Lower leg skin (tissue), 4 donors: ENCODE measurements around the gene ETFA. TPM values are rescaled to one million over a fixed set of nuclear protein-coding genes. Genes with fewer than 3 reads are reported as not detected.

Experiments used
- DNase-seq, 2 donors: peaks; one replicate each; pipeline ENCODE4 v3.0.0-alpha.2; 2019; ENCODE audit warnings: low spot score in 2 of 2
- H3K4me3 ChIP-seq: fragments of 200-600 bp; sonication (generic); 2 replicates; pipeline ENCODE4 v1.5.1; 2017; ENCODE audit warnings: mild to moderate bottlenecking, low read depth; ENCODE audit not compliant: poor library complexity, severe bottlenecking
- POLR2A ChIP-seq, 2 donors: fragments of 450-650 bp; IDR thresholded peaks; one replicate each; pipeline ENCODE4 v1.6.1; 2016 to 2017; ENCODE audit warnings: antibody characterized with exemption in 2 of 2, mild to moderate bottlenecking in 1 of 2, moderate library complexity in 1 of 2
- WGBS, 2 donors: methylation state at CpG; one replicate each; pipeline ENCODE4 v1.1.5; 2018; 5-methylcytosine and 5-hydroxymethylcytosine counted together
- intact Hi-C: fragments of 100-400 bp; cut with DNase I; formaldehyde crosslinking; loops from one replicate; pipeline ENCODE4 v1.15.0; 2023; ENCODE audit warnings: low total_unique reads
- total RNA-seq, 4 donors: library from RNA; depleted of rRNA; stranded (reverse); fragments of >200 nt; gene quantifications; one replicate each; pipeline ENCODE4 v1.1.0, GENCODE V29; 2016
- TF ChIP-seq, protein P1 (sequence below), 3 donors: fragments of 450-650 bp; IDR thresholded peaks; one replicate each; pipeline ENCODE4 v1.5.1; 2016; ENCODE audit warnings: antibody characterized with exemption in 3 of 3, mild to moderate bottlenecking in 3 of 3, moderate library complexity in 2 of 3

Gene ETFA
- total RNA-seq, 4 donors from 2014 or later = 65.1 to 110 (median 67.5) TPM

DNA sequence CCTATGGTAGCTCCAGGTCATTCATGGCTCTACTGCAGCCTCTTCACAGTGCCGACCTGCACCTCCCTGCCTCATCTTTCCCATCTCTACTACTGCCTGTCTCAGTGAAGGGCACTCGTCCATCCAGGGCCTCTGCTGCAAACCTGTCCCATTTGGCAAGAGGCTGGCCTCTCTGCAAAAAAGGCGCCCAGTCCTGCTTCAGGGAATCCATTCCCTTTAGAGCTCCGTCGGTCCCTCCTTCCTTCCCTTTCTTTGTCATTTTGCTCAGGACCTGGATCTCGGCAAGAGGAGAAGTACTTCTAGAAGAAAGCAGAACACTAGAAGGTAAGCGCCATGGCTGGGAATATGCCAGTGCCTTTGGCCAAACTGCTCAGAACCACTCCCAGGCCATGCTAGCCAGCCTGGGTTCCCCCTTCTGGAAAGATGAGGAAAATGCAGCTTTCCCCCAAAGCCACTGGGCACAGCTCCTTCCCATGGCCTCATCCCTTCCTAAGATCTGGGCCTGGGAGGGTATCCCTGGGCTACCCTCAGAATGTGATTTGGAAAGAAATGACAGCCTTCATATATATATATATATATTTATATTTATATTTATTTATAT lies 18.9 kb upstream of the ETFA start:
- 59 to 73% methylated on average over 7 of the region's 7 CpGs for WGBS, 2 donors
- H3K4me3 ChIP-seq = no peak overlapping the region
- peak; percentile 35 to 87 for DNase-seq
- intact Hi-C loops = no loop called here
- TF ChIP-seq, protein P1, sequence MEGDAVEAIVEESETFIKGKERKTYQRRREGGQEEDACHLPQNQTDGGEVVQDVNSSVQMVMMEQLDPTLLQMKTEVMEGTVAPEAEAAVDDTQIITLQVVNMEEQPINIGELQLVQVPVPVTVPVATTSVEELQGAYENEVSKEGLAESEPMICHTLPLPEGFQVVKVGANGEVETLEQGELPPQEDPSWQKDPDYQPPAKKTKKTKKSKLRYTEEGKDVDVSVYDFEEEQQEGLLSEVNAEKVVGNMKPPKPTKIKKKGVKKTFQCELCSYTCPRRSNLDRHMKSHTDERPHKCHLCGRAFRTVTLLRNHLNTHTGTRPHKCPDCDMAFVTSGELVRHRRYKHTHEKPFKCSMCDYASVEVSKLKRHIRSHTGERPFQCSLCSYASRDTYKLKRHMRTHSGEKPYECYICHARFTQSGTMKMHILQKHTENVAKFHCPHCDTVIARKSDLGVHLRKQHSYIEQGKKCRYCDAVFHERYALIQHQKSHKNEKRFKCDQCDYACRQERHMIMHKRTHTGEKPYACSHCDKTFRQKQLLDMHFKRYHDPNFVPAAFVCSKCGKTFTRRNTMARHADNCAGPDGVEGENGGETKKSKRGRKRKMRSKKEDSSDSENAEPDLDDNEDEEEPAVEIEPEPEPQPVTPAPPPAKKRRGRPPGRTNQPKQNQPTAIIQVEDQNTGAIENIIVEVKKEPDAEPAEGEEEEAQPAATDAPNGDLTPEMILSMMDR (IDR thresholded peaks at IDR 0.05) = no peak
- TF ChIP-seq POLR2A (IDR thresholded peaks at IDR 0.05) = no peak

DNA sequence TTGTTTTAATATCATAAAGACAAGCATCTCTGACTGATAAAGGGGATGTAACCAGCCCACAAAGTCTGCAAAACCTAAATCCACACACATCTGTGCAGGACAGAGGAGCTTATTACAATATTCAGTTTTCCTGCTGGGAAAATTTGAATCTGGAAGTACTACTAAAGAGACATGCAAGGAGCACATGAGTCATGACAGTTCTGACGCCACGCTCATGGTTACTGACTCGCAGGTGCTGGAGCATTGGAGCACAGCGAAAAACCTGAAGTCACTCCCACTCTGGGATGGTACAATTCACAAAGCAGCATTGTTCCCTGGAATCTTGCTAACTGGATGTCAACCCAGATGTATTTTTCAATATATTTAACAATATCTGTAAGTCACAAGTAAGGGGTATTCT lies 17.7 kb upstream of the ETFA start:
- TF ChIP-seq, protein P1 (IDR thresholded peaks at IDR 0.05) = no peak
- no peak for TF ChIP-seq POLR2A (IDR thresholded peaks at IDR 0.05)
- H3K4me3 ChIP-seq = no peak overlapping the region
- 70 to 78% methylated on average over 4 of the region's 4 CpGs for WGBS, 2 donors
- intact Hi-C loops = no loop called here
- peak in 1 of 2 donors; percentile 49 for DNase-seq

DNA sequence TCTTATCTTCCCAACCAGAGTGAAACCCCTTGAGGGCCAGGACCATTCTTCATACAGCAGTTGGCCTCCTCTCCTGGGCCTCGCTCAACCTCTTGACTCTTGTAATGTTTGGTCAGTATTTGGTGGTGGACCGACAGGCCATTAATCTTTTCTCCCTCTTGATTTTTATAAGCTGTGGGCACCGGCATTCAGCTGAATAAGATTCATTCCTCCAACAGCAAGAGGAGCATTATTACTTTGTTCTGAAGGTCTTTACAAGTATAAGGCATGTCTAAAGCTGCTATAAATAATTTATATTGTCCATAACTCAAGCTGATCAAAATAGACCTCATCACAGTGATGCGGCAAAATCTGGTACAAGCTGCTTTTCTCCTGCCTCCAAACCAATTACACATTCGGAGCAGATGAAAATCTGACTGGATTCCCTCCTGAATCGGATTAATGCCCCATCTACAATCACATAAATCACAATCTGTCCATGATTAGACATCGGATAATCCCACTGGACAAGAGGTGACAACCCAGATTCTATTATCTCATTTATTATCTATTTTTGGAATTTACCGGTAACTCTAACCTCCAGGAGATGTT lies 16.9 kb upstream of the ETFA start:
- H3K4me3 ChIP-seq = no peak overlapping the region
- intact Hi-C loops = no loop called here
- 91 to 93% methylated on average over 8 of the region's 8 CpGs for WGBS, 2 donors
- no peak for DNase-seq
- TF ChIP-seq, protein P1 (IDR thresholded peaks at IDR 0.05) = no peak

DNA sequence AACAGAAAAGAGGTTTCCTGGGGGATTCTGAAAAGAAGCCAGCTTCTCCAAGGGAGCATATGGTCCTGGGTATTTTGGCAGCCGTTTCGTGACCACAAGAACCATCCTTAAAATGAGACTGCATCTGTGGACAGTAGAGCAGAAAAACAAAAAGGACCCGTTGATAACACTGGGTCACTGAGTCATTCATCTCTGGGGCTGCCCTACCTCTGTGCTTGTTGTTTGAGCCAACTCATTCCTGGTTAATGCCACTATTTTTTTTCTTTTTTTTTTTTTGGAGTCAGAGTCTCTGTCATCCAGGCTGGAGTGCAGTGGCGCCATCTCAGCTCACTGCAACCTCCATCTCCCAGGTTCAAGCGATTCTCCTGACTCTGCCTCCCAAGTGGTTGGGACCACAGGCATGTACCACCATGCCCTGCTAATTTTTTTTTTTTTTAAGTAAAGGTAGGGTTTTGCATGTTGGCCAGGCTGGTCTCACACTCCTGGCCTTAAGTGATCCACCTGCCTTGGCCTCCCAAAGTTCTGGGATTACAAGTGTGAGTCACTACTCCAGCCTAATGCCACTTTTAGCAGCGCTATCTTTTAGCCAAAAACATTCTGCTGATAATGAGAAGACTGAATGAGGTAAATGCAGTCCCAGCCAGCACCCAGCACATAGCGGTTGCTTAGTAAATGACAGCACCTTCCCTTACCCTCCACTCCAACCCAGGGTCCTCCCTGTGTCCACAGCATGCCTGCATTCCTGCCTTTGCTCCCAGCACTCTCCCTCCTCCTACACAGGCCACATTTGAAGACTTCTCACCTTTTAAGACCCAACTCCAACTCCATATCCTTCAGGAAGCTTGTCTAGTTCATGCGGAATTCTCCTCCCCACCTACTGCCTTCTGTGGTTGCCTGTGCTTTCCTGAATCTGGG lies 16.2 kb upstream of the ETFA start:
- intact Hi-C loops = no loop called here

DNA sequence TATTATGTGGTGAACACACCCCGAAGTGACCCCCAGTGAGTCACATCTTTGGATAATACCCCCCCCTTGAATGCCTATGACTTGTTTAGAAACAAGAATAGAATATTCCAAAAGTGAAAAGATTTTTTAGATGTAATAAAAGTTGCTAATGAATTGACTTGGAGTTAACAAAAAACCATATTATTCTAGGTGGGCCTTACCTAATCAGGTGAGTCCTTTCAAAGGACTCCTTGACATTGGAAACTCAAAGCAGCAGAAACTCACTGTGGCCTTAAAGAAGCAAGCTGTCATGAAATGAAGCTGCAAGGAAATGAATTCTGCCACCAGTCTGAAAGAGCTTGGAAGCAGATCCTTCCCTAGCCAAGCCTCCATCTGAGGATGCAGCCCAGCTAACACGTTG lies 14.4 kb upstream of the ETFA start:
- DNase-seq = no peak
- 69 to 74% methylated on average over 2 of the region's 2 CpGs for WGBS, 2 donors
- TF ChIP-seq, protein P1 (IDR thresholded peaks at IDR 0.05) = no peak
- no peak for TF ChIP-seq POLR2A (IDR thresholded peaks at IDR 0.05)
- intact Hi-C loops = no loop called here
- no peak overlapping the region for H3K4me3 ChIP-seq

More for the DNA sequence above, 16.2 kb upstream of the ETFA start:
- WGBS, 2 donors = 81 to 86% methylated on average over 8 of the region's 8 CpGs
- no peak for TF ChIP-seq POLR2A (IDR thresholded peaks at IDR 0.05)
- TF ChIP-seq, protein P1 (IDR thresholded peaks at IDR 0.05) = no peak
- peak in 1 of 2 donors; percentile 25 for DNase-seq
- H3K4me3 ChIP-seq = no peak overlapping the region
